Hepatocyte (in vitro differentiated cells): Measurements from ENCODE around the gene RAB4A. TPM values are rescaled to one million over a fixed set of nuclear protein-coding genes. Genes with fewer than 3 reads are reported as not detected.
A peak's percentile ranks its signal among the peaks of the same experiment; 100 is the strongest.

ENCODE experiments used
- DNase-seq: peaks from one replicate; pipeline ENCODE4 v3.0.0-alpha.2; 2016; ENCODE audit warnings: low spot score
- H2AFZ ChIP-seq: fragments of 200-600 bp; sonication (generic); 2 replicates; pipeline ENCODE4 v1.6.0; 2016; ENCODE audit warnings: antibody characterized with exemption, mild to moderate bottlenecking
- H3K27ac ChIP-seq: fragments of 200-600 bp; sonication (generic); 2 replicates; pipeline ENCODE4 v1.5.1; 2016; ENCODE audit warnings: mild to moderate bottlenecking
- H3K27me3 ChIP-seq: fragments of 200-600 bp; sonication (generic); 2 replicates; pipeline ENCODE4 v1.6.1; 2016
- H3K36me3 ChIP-seq: fragments of 200-600 bp; sonication (generic); replicated peaks from 2 replicates; pipeline ENCODE4 v1.5.1; 2016; ENCODE audit warnings: low read depth; ENCODE audit not compliant: insufficient read depth
- H3K4me1 ChIP-seq: fragments of 200-600 bp; sonication (generic); 2 replicates; pipeline ENCODE4 v1.5.1; 2016; ENCODE audit warnings: mild to moderate bottlenecking, moderate library complexity; ENCODE audit not compliant: insufficient read depth
- H3K4me2 ChIP-seq: fragments of 200-600 bp; sonication (generic); 2 replicates; pipeline ENCODE4 v1.6.0; 2016
- H3K4me3 ChIP-seq: fragments of 200-600 bp; sonication (generic); 2 replicates; pipeline ENCODE4 v1.5.1; 2016; ENCODE audit warnings: mild to moderate bottlenecking
- H3K79me2 ChIP-seq: fragments of 200-600 bp; sonication (generic); 2 replicates; pipeline ENCODE4 v1.6.0; 2017; ENCODE audit warnings: mild to moderate bottlenecking
- H3K9me2 ChIP-seq: fragments of 200-600 bp; sonication (generic); replicated peaks from 2 replicates; pipeline ENCODE4 v1.6.0; 2017; ENCODE audit warnings: mild to moderate bottlenecking; ENCODE audit not compliant: insufficient read depth
- H3K9me3 ChIP-seq: fragments of 200-600 bp; sonication (generic); 2 replicates; pipeline ENCODE4 v1.5.1; 2016; ENCODE audit warnings: low read depth, mild to moderate bottlenecking
- H4K20me1 ChIP-seq: fragments of 200-600 bp; sonication (generic); 2 replicates; pipeline ENCODE4 v1.6.0; 2016; ENCODE audit warnings: mild to moderate bottlenecking; ENCODE audit not compliant: insufficient read depth, poor library complexity, severe bottlenecking
- EZH2 ChIP-seq: fragments of 200-600 bp; sonication (generic); IDR thresholded peaks from 2 replicates; pipeline ENCODE4 v1.6.1; 2016; ENCODE audit warnings: antibody characterized with exemption, mild to moderate bottlenecking, borderline replicate concordance
- EZH2phosphoT487 ChIP-seq: fragments of 200-600 bp; sonication (generic); IDR thresholded peaks from one replicate; pipeline ENCODE4 v1.6.1; 2018; ENCODE audit warnings: antibody characterized with exemption, mild to moderate bottlenecking, low read depth, moderate library complexity; ENCODE audit not compliant: unreplicated experiment, severe bottlenecking
- WGBS: methylation state at CpG from one replicate; pipeline ENCODE4 v1.1.6; 2016; ENCODE audit warnings: low lambda C conversion rate; ENCODE audit errors: missing lambda C conversion rate; 5-methylcytosine and 5-hydroxymethylcytosine counted together
- polyA plus RNA-seq: library from polyadenylated mRNA; unstranded; fragments of >200 nt; fragmentation: Nextera tagmentation; extraction: Ambion mirVana; gene quantifications from 2 replicates; pipeline ENCODE4 v1.2.1, GENCODE V29; 2016
- total RNA-seq: library from RNA; depleted of rRNA; stranded (reverse); fragments of >200 nt; gene quantifications from 2 replicates; pipeline ENCODE4 v1.2.3, GENCODE V29; 2014
- TF ChIP-seq, protein P1 (sequence below): fragments of 200-600 bp; sonication (generic); IDR thresholded peaks from 2 replicates; pipeline ENCODE4 v1.5.1; 2016; ENCODE audit warnings: antibody characterized with exemption, mild to moderate bottlenecking; ENCODE audit not compliant: poor library complexity

Gene RAB4A
- total and polyA plus RNA-seq, 2 experiments from 2014 or later: 47.7 to 54.3 TPM

DNA sequence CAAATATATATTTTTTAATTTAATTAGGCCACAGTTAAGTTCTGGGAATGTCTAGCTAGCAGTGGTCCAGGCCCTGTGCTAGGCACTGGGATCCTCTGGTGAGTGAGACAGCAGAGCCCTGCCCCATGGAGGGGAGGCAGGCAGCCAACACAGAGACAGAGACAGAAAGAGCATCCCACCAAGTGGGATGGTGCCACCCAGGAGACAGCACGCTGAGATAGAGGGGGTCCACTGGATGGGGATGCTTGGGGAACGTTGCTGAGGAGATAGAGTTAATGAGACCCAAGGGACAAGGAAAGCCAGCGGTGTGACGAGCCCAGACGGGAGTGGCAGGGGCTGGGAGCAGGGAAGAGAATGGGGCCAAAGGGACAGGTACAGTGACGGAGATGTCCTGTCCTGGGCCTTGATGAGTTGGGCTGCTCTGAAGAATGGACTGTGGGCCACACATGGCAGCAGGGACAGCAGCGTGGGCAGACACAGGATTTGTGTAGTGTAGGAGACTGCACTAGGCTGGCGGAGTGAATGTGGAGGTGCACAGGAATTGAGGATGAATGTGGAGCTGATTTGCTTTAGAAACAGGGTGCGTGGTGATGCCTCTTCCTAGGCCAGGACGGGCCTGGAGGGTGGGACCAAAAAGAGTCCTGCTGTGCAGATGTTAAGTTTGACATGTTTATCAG, 22.8 kb downstream of the RAB4A start:
- no peaks in the 10 kb centered on the region for H4K20me1 ChIP-seq
- TF ChIP-seq EZH2: no peak
- no peak for TF ChIP-seq EZH2phosphoT487
- TF ChIP-seq, protein P1, sequence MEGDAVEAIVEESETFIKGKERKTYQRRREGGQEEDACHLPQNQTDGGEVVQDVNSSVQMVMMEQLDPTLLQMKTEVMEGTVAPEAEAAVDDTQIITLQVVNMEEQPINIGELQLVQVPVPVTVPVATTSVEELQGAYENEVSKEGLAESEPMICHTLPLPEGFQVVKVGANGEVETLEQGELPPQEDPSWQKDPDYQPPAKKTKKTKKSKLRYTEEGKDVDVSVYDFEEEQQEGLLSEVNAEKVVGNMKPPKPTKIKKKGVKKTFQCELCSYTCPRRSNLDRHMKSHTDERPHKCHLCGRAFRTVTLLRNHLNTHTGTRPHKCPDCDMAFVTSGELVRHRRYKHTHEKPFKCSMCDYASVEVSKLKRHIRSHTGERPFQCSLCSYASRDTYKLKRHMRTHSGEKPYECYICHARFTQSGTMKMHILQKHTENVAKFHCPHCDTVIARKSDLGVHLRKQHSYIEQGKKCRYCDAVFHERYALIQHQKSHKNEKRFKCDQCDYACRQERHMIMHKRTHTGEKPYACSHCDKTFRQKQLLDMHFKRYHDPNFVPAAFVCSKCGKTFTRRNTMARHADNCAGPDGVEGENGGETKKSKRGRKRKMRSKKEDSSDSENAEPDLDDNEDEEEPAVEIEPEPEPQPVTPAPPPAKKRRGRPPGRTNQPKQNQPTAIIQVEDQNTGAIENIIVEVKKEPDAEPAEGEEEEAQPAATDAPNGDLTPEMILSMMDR: no peak
- H3K4me3 ChIP-seq: no peak overlapping the region
- H3K9me3 ChIP-seq: no peaks in the 10 kb centered on the region
- 91% methylated on average over 10 of the region's 10 CpGs for WGBS
- H3K27ac ChIP-seq: no peak overlapping the region
- H2AFZ ChIP-seq: no peak overlapping the region
- no peak for DNase-seq
- H3K27me3 ChIP-seq: no peaks in the 10 kb centered on the region
- H3K4me1 ChIP-seq: peaks cover 5% of the 10 kb centered on the region
- no peaks in the 10 kb centered on the region for H3K36me3 ChIP-seq
- H3K9me2 ChIP-seq: no peaks in the 10 kb centered on the region
- H3K79me2 ChIP-seq: peaks cover 38% of the 10 kb centered on the region
- no peak overlapping the region for H3K4me2 ChIP-seq

DNA sequence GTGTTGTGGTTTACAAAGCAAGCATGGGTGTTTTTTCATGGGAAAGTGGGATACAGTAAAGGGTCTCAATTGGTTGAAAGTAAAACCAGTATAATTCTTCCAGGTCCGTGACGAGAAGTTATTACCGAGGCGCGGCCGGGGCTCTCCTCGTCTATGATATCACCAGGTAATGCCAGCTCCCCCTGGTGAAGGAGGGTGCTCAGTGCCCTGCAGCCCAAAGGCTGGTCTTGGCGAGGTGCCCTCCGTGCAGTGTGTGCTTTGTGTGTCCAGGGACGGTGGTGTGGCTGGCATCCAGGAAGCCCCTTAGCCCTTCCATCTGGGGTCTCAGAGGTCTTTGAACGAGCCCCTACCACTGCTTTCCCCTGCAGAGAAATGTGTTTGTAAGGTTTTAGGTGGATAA, 24.8 kb downstream of the RAB4A start:
- Histone ChIP-seq H3K9me2 (no peaks in the 10 kb centered on the region), H3K4me3 (no peak overlapping the region), H3K9me3 (no peaks in the 10 kb centered on the region), H3K79me2 (peaks cover 18% of the 10 kb centered on the region), H4K20me1 (no peaks in the 10 kb centered on the region), H3K36me3 (no peaks in the 10 kb centered on the region), H3K27me3 (no peaks in the 10 kb centered on the region), H2AFZ (no peak overlapping the region), H3K27ac (peak overlapping the region; percentile 40), H3K4me1 (peaks cover 13% of the 10 kb centered on the region), H3K4me2 (no peak overlapping the region)
- WGBS: 92% methylated on average over 11 of the region's 11 CpGs
- DNase-seq: no peak
- TF ChIP-seq EZH2 (no peak), EZH2phosphoT487 (no peak)
- TF ChIP-seq, protein P1: no peak

DNA sequence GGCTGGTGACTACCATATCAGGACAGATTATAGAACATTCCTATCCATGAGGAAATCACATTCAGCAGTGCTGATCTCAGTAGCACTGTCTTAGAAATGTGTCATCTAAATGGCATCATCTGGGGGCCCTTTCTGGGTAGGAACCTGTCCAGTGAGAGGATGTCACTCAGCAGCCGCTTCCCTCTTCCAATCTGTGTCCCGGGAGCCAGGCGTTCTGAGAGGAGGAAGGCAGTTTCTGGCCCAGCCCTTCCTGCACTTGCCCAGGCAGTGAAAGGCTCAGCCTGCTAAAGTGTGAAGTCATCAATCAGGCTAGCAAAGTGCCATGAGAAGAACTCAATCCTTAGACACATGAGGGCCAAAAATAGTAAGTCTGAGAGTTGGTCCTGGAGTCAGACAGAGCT, 25.6 kb downstream of the RAB4A start:
- H3K4me2 ChIP-seq: no peak overlapping the region
- 92% methylated on average over 3 of the region's 3 CpGs for WGBS
- H3K4me3 ChIP-seq: no peak overlapping the region
- no peaks in the 10 kb centered on the region for H4K20me1 ChIP-seq
- H3K36me3 ChIP-seq: no peaks in the 10 kb centered on the region
- no peaks in the 10 kb centered on the region for H3K27me3 ChIP-seq
- no peaks in the 10 kb centered on the region for H3K9me2 ChIP-seq
- H3K4me1 ChIP-seq: peaks cover 13% of the 10 kb centered on the region
- H3K79me2 ChIP-seq: peaks cover 10% of the 10 kb centered on the region
- H3K27ac ChIP-seq: peak overlapping the region; percentile 72
- no peaks in the 10 kb centered on the region for H3K9me3 ChIP-seq
- no peak overlapping the region for H2AFZ ChIP-seq
- DNase-seq: peak; percentile 48
- TF ChIP-seq, protein P1: no peak
- TF ChIP-seq EZH2 (no peak), EZH2phosphoT487 (no peak)
